ENCODE measurements around the gene PDE1C. TPM values are rescaled to one million over a fixed set of nuclear protein-coding genes. Genes with fewer than 3 reads are reported as not detected.

PDE1C gene
- total RNA-seq, 1 donor from 2014 or later: 2.3 TPM

- no peaks in the 10 kb centered on the region for H3K27me3 ChIP-seq (ENCODE audit: control insufficient read depth, insufficient read depth, low read length)
- no peak for DNase-seq (ENCODE audit: low read depth)
These were observed 185.0 kb downstream of the PDE1C start for GRCh38 chr7:31885171-31885570.

GRCh38 chr7:31883761-31884164 is 186.4 kb downstream of the PDE1C start:
- no peak for DNase-seq (ENCODE audit: low read depth)
- Histone ChIP-seq H3K4me3 (ENCODE audit: low read depth, low read length) (no peak overlapping the region), H3K27me3 (ENCODE audit: control insufficient read depth, insufficient read depth, low read length) (no peaks in the 10 kb centered on the region), H3K36me3 (ENCODE audit: control insufficient read depth, insufficient read depth, low read length) (no peaks in the 10 kb centered on the region)
- TF ChIP-seq CTCF (IDR thresholded peaks at IDR 0.05; ENCODE audit: insufficient read depth, low read length, poor library complexity, severe bottlenecking): no peak

More at GRCh38 chr7:31885171-31885570, 185.0 kb downstream of the PDE1C start:
- Histone ChIP-seq H3K36me3 (ENCODE audit: control insufficient read depth, insufficient read depth, low read length) (no peaks in the 10 kb centered on the region), H3K4me3 (ENCODE audit: low read depth, low read length) (no peak overlapping the region)
- no peak for TF ChIP-seq CTCF (IDR thresholded peaks at IDR 0.05; ENCODE audit: insufficient read depth, low read length, poor library complexity, severe bottlenecking)

- Histone ChIP-seq H3K4me3 (ENCODE audit: low read depth, low read length) (no peak overlapping the region), H3K27me3 (ENCODE audit: control insufficient read depth, insufficient read depth, low read length) (no peaks in the 10 kb centered on the region), H3K36me3 (ENCODE audit: control insufficient read depth, insufficient read depth, low read length) (no peaks in the 10 kb centered on the region)
- no peak for TF ChIP-seq CTCF (IDR thresholded peaks at IDR 0.05; ENCODE audit: insufficient read depth, low read length, poor library complexity, severe bottlenecking)
- DNase-seq (ENCODE audit: low read depth): no peak
These were observed 188.0 kb downstream of the PDE1C start for GRCh38 chr7:31882187-31882586.

GRCh38 chr7:31878875-31879274 is 191.3 kb downstream of the PDE1C start:
- DNase-seq (ENCODE audit: low read depth): no peak
- TF ChIP-seq CTCF (IDR thresholded peaks at IDR 0.05; ENCODE audit: insufficient read depth, low read length, poor library complexity, severe bottlenecking): no peak
- no peak overlapping the region for H3K4me3 ChIP-seq (ENCODE audit: low read depth, low read length)
- no peaks in the 10 kb centered on the region for H3K36me3 ChIP-seq (ENCODE audit: control insufficient read depth, insufficient read depth, low read length)
- no peaks in the 10 kb centered on the region for H3K27me3 ChIP-seq (ENCODE audit: control insufficient read depth, insufficient read depth, low read length)

- no peak for DNase-seq (ENCODE audit: low read depth)
- TF ChIP-seq CTCF (IDR thresholded peaks at IDR 0.05; ENCODE audit: insufficient read depth, low read length, poor library complexity, severe bottlenecking): no peak
- Histone ChIP-seq H3K4me3 (ENCODE audit: low read depth, low read length) (no peak overlapping the region), H3K27me3 (ENCODE audit: control insufficient read depth, insufficient read depth, low read length) (no peaks in the 10 kb centered on the region), H3K36me3 (ENCODE audit: control insufficient read depth, insufficient read depth, low read length) (no peaks in the 10 kb centered on the region)
These were observed 194.8 kb downstream of the PDE1C start for GRCh38 chr7:31875424-31875823.

GRCh38 chr7:31874631-31875386 is 195.4 kb downstream of the PDE1C start:
- H3K27me3 ChIP-seq (ENCODE audit: control insufficient read depth, insufficient read depth, low read length): no peaks in the 10 kb centered on the region
- no peak for TF ChIP-seq CTCF (IDR thresholded peaks at IDR 0.05; ENCODE audit: insufficient read depth, low read length, poor library complexity, severe bottlenecking)
- H3K4me3 ChIP-seq (ENCODE audit: low read depth, low read length): no peak overlapping the region
- no peaks in the 10 kb centered on the region for H3K36me3 ChIP-seq (ENCODE audit: control insufficient read depth, insufficient read depth, low read length)
- no peak for DNase-seq (ENCODE audit: low read depth)

All from kidney epithelial cell (primary cell).